SJSA1 (cell line): ENCODE results near the gene MIER2. TPM values are rescaled to one million over a fixed set of nuclear protein-coding genes. Genes with fewer than 3 reads are reported as not detected.
"Not testable (repeated sequence)": the region's sequence is repeated elsewhere in the genome, so short reads cannot be mapped to it uniquely, and the experiment has no call there.

Experiments
- DNase-seq, 2 experiments: peaks; one replicate each; pipeline ENCODE4 v3.0.0-alpha.2; 2015 to 2020; ENCODE audit warnings: low spot score in 2 of 2, low read depth in 1 of 2
- H3K27ac ChIP-seq: fragments of 250-450 bp; sonication (Bioruptor Pico); 2 replicates; pipeline ENCODE4 v1.5.1; 2020; ENCODE audit warnings: mild to moderate bottlenecking, moderate library complexity
- H3K27me3 ChIP-seq: fragments of 250-450 bp; sonication (Bioruptor Pico); replicated peaks from 2 replicates; pipeline ENCODE4 v1.5.1; 2020; ENCODE audit warnings: mild to moderate bottlenecking, moderate library complexity
- H3K36me3 ChIP-seq: fragments of 250-450 bp; sonication (Bioruptor Pico); 2 replicates; pipeline ENCODE4 v1.5.1; 2020; ENCODE audit warnings: mild to moderate bottlenecking
- H3K4me1 ChIP-seq: fragments of 250-450 bp; sonication (Bioruptor Pico); replicated peaks from 2 replicates; pipeline ENCODE4 v1.6.1; 2021; ENCODE audit warnings: mild to moderate bottlenecking
- H3K4me3 ChIP-seq: fragments of 250-450 bp; sonication (Bioruptor Pico); 2 replicates; pipeline ENCODE4 v1.5.1; 2020; ENCODE audit warnings: mild to moderate bottlenecking
- H3K9me3 ChIP-seq: fragments of 250-450 bp; sonication (Bioruptor Pico); replicated peaks from 2 replicates; pipeline ENCODE4 v1.5.1; 2020; ENCODE audit warnings: mild to moderate bottlenecking
- total RNA-seq: library from RNA; depleted of rRNA; stranded (reverse); fragments of >200 nt; shearing (Covaris generic); gene quantifications from 2 replicates; pipeline ENCODE4 v1.2.3, GENCODE V29; 2014; rRNA removed

The MIER2 gene
- 19.9 and 26.6 TPM in 2 replicates for total RNA-seq

- 0 out of 2 replicates have a peak, but pooled peaks cover 4% of the 10 kb centered on the region for H3K9me3 ChIP-seq
- peak within 1 kb of the TSS; percentile 85 for H3K4me3 ChIP-seq
- peaks cover 37% of the 10 kb centered on the region for H3K36me3 ChIP-seq
- peaks cover 34% of the 10 kb centered on the region for H3K4me1 ChIP-seq
- peak; percentile 40 to 84 for DNase-seq
- H3K27ac ChIP-seq: peak within 1 kb of the TSS; percentile 62
- H3K27me3 ChIP-seq: no peaks in the 10 kb centered on the region
Observed at GRCh38 chr19:344625-345319, at the start of gene MIER2. TSS of gene MIER2 (minus strand) at chr19:344796. CDS start at chr19:344782, 14 bp downstream.

GRCh38 chr19:393560-393959 is 49.0 kb upstream of the MIER2 start:
- H3K36me3 ChIP-seq, DNase-seq, H3K27ac ChIP-seq, H3K4me3 ChIP-seq, H3K4me1 ChIP-seq, H3K27me3 ChIP-seq, H3K9me3 ChIP-seq: not testable (repeated sequence)

GRCh38 chr19:392375-392970 is 47.9 kb upstream of the MIER2 start:
- H3K4me3 ChIP-seq: no peak overlapping the region
- H3K27me3 ChIP-seq: no peaks in the 10 kb centered on the region
- no peak for DNase-seq
- peaks cover 3% of the 10 kb centered on the region; the same call in 1 of the 2 replicates for H3K9me3 ChIP-seq
- H3K27ac ChIP-seq: no peak overlapping the region
- H3K36me3 ChIP-seq: no peaks in the 10 kb centered on the region
- no peaks in the 10 kb centered on the region for H3K4me1 ChIP-seq

GRCh38 chr19:391726-392374 is 47.3 kb upstream of the MIER2 start:
- no peaks in the 10 kb centered on the region for H3K27me3 ChIP-seq
- H3K36me3 ChIP-seq: no peaks in the 10 kb centered on the region
- H3K4me3 ChIP-seq: no peak overlapping the region
- DNase-seq: no peak
- no peaks in the 10 kb centered on the region for H3K4me1 ChIP-seq
- H3K27ac ChIP-seq: no peak overlapping the region
- H3K9me3 ChIP-seq: peaks cover 3% of the 10 kb centered on the region; the same call in 1 of the 2 replicates

GRCh38 chr19:391207-391557 is 46.6 kb upstream of the MIER2 start:
- Histone ChIP-seq H3K4me3 (no peak overlapping the region), H3K4me1 (no peaks in the 10 kb centered on the region), H3K9me3 (peaks cover 3% of the 10 kb centered on the region; the same call in 1 of the 2 replicates), H3K36me3 (no peaks in the 10 kb centered on the region), H3K27me3 (no peaks in the 10 kb centered on the region), H3K27ac (no peak overlapping the region)
- DNase-seq: no peak

- no peak for DNase-seq
- Histone ChIP-seq H3K36me3 (no peaks in the 10 kb centered on the region), H3K9me3 (peaks cover 3% of the 10 kb centered on the region; the same call in 1 of the 2 replicates), H3K4me1 (no peaks in the 10 kb centered on the region), H3K27ac (no peak overlapping the region), H3K27me3 (no peaks in the 10 kb centered on the region), H3K4me3 (no peak overlapping the region)
Observed at GRCh38 chr19:390386-391206, 46.0 kb upstream of the MIER2 start.

- no peak overlapping the region for H3K4me3 ChIP-seq
- peaks cover 3% of the 10 kb centered on the region; the same call in 1 of the 2 replicates for H3K9me3 ChIP-seq
- H3K36me3 ChIP-seq: no peaks in the 10 kb centered on the region
- no peak for DNase-seq
- H3K27ac ChIP-seq: no peak overlapping the region
- no peaks in the 10 kb centered on the region for H3K4me1 ChIP-seq
- no peaks in the 10 kb centered on the region for H3K27me3 ChIP-seq
Observed at GRCh38 chr19:389935-390289, 45.3 kb upstream of the MIER2 start.

- H3K27me3 ChIP-seq: no peaks in the 10 kb centered on the region
- H3K4me1 ChIP-seq: no peaks in the 10 kb centered on the region
- H3K36me3 ChIP-seq: no peaks in the 10 kb centered on the region
- no peak overlapping the region for H3K4me3 ChIP-seq
- H3K27ac ChIP-seq: no peak overlapping the region
- peaks cover 3% of the 10 kb centered on the region; the same call in 1 of the 2 replicates for H3K9me3 ChIP-seq
- no peak for DNase-seq
Observed at GRCh38 chr19:389255-389934, 44.8 kb upstream of the MIER2 start.

- Histone ChIP-seq H3K4me3 (no peak overlapping the region), H3K4me1 (no peaks in the 10 kb centered on the region), H3K27ac (no peak overlapping the region), H3K9me3 (peaks cover 3% of the 10 kb centered on the region; the same call in 1 of the 2 replicates), H3K27me3 (no peaks in the 10 kb centered on the region), H3K36me3 (no peaks in the 10 kb centered on the region)
- DNase-seq: no peak
Observed at GRCh38 chr19:388691-389090, 44.1 kb upstream of the MIER2 start.

- H3K4me3 ChIP-seq: no peak overlapping the region
- no peaks in the 10 kb centered on the region for H3K36me3 ChIP-seq
- DNase-seq: no peak
- H3K9me3 ChIP-seq: 0 out of 2 replicates have a peak, but pooled peaks cover 3% of the 10 kb centered on the region
- no peaks in the 10 kb centered on the region for H3K4me1 ChIP-seq
- H3K27ac ChIP-seq: no peak overlapping the region
- no peaks in the 10 kb centered on the region for H3K27me3 ChIP-seq
Observed at GRCh38 chr19:387777-388176, 43.2 kb upstream of the MIER2 start.

GRCh38 chr19:386632-387301 is 42.2 kb upstream of the MIER2 start:
- H3K4me1 ChIP-seq, H3K27ac ChIP-seq, H3K36me3 ChIP-seq, H3K4me3 ChIP-seq, H3K9me3 ChIP-seq, DNase-seq, H3K27me3 ChIP-seq: not testable (repeated sequence)

- H3K27ac ChIP-seq, H3K27me3 ChIP-seq, H3K9me3 ChIP-seq, H3K4me3 ChIP-seq, H3K4me1 ChIP-seq, H3K36me3 ChIP-seq, DNase-seq: not testable (repeated sequence)
Observed at GRCh38 chr19:386189-386588, 41.6 kb upstream of the MIER2 start.

- DNase-seq: no peak
- no peak overlapping the region for H3K27ac ChIP-seq
- no peaks in the 10 kb centered on the region for H3K27me3 ChIP-seq
- H3K9me3 ChIP-seq: no peaks in the 10 kb centered on the region
- no peaks in the 10 kb centered on the region for H3K36me3 ChIP-seq
- H3K4me3 ChIP-seq: no peak overlapping the region
- no peaks in the 10 kb centered on the region for H3K4me1 ChIP-seq
Observed at GRCh38 chr19:384799-385169, 40.2 kb upstream of the MIER2 start.
